ENCODE results near the gene CPSF6. TPM values are rescaled to one million over a fixed set of nuclear protein-coding genes. Genes with fewer than 3 reads are reported as not detected.

Gene CPSF6
- total RNA-seq, 4 donors from 2014 or later, result 49.1 to 75.8 (median 53.1) TPM

GRCh38 chr12:69321351-69321750, 82.0 kb downstream of the CPSF6 start:
- DNase-seq, result no peak
- Histone ChIP-seq H3K36me3 (no peaks in the 10 kb centered on the region), H3K27ac (no peak overlapping the region), H3K4me3 (replicated peaks in 1 of 3) (no peak overlapping the region), H3K4me1 (no peaks in the 10 kb centered on the region), H3K9me3 (no peaks in the 10 kb centered on the region), H3K27me3 (no peaks in the 10 kb centered on the region)
- WGBS, 2 donors, result 94 to 100% methylated on average over 1 of the region's 1 CpG
- TF ChIP-seq CTCF (IDR thresholded peaks at IDR 0.05), result no peak
- TF ChIP-seq POLR2A (IDR thresholded peaks at IDR 0.05), result no peak
- intact Hi-C loops (cut with DNase I), result no loop called here

MicroRNAs within 50 kb of the gene (microRNA counts, 767-probe panel; counts per million panel counts)
- 0 to 3,181 counts per million in 2 donors for microRNA hsa-miR-1279

Small RNA genes within 50 kb of the gene (microRNA-seq; reads per million reads assigned to microRNA genes)
- not detected for gene MIR1279

Other genes with a start within 250 kb of the CPSF6 start
- gene LYZ, start 108.8 kb downstream of the CPSF6 start, total RNA-seq, result 10 to 100 TPM in 3 of 4 donors, 1 to 10 TPM in 1; 6.6 to 34.2 (median 16.9) TPM
- 10 to 100 TPM; 13.8 to 37.8 (median 20.9) TPM for gene YEATS4, start 120.2 kb downstream of the CPSF6 start, total RNA-seq
- gene FRS2, start 230.8 kb downstream of the CPSF6 start, total RNA-seq, result 10 to 100 TPM; 52.0 to 79.0 (median 61.0) TPM